SH-SY5Y (cell line): ENCODE data around the gene LENG9.

ENCODE experiments used
- GATA2 ChIP-seq: IDR thresholded peaks from 2 replicates; pipeline ENCODE4 v1.6.1; 2011; ENCODE audit warnings: mild to moderate bottlenecking, low read depth, low read length
- GATA3 ChIP-seq: IDR thresholded peaks from 2 replicates; pipeline ENCODE4 v1.6.1; 2011; ENCODE audit warnings: low read depth, mild to moderate bottlenecking, low read length, moderate library complexity

The LENG9 gene

DNA sequence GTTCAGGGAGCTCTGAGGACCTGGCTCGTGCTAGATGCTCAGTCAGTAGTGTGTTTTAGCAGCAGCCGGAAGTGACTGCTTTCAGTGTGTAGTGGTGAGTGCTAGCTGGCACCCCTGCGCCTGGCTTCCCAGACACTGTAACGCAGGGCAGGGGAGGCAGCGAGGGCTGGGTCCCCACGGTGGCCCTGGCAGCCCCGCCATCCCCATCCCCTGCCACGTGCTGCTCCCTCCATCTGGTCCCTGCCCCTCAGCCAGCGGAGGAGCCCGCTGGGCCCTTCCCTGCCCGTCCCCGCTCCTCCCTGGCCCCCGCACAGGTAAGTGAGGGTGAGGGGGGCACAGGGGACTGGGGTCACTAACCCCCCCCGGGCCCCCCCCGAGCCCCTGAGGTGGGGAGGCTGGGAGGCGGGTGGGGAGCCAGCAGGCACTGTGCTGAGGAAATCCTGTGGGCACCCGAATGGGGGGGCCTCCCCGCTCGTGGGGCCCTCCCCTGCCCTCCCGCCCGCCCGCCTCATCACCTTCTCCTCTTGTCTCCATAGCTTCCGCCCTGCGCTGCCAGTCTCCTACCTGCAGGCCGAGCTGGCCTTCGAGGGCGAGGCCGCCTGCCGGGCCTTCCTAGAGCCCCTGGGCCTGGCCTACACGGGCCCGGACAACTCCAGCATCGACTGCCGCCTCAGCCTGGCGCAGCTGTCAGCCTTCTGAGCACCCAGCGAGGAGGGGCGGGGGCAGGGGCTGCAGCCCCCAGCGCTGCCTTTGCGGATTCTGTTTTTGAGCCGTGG is 3.2 kb downstream of the LENG9 start:
- TF ChIP-seq GATA2 (no peak), GATA3 (no peak)

DNA sequence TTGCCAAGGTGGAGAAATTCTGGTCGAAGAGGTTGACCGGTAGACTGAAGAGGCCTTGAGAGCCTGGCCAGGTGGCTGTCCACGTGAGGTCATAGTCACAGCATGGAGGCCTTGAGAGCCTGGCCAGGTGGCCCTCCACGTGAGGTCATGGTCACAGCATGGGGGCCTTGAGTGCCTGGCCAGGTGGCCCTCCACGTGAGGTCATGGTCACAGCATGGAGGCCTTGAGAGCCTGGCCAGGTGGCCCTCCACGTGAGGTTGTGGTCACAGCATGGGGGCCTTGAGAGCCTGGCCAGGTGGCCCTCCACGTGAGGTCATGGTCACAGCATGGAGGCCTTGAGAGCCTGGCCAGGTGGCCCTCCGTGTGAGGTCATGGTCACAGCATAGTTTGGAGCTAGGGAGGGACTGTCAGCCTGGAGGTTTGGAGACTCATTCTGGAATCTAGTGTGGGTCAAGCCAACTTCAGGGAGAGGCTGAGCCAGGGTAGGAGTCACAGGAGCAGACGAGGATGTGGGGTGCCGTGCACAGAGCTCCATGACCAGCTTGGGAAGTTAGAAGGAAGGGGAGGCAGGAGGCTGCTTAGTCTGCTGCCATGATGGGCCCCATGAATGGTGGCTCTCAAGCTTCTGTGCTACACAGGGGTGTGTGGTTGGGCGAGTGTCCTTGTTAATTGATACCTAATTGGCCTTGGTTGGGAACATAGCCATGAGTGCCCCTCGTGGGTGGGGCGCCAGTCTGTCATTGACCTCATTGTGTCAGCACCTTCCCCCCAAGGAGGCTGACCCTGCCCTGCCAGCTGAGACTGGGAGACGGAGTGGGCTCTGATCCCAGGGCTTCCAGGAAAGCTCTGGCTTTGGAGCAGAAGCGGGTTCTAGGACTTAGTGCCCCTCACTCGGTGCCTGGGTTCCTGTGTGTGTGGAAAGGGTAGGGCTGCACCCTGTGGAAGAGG is 4.0 kb downstream of the LENG9 start:
- TF ChIP-seq GATA3 (no peak), GATA2 (no peak)

DNA sequence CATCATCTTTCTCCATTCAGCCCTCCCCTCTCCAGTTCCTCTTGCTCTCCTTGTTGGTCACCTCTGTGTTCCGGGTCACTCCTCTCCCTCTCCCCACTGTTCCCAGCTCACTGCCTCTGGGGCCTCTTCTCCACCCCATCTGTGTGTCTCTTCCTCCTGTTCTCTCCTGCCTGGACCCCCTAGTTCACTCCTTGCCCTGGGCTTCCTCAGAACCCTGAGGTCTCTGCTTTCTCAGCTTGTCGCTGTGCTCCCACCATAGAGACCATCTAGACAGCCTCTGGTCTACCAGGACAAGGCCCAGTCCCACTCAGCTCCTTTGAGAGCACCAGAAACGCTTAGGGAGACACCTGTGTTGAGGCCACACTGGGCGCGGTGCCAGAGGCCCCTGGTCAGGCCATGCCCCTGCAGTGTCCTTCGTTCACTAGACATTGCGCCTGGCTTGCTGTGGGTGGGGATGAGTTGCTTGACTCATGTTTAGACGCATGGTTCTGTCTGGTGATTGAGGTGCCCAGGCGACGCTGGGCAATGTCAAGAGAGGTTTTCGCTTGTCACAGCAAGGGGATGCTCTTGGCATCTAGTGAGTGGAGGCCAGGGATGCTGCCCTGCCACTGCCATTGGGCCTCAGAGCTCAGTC is 4.8 kb downstream of the LENG9 start:
- no peak for TF ChIP-seq GATA3
- no peak for TF ChIP-seq GATA2

DNA sequence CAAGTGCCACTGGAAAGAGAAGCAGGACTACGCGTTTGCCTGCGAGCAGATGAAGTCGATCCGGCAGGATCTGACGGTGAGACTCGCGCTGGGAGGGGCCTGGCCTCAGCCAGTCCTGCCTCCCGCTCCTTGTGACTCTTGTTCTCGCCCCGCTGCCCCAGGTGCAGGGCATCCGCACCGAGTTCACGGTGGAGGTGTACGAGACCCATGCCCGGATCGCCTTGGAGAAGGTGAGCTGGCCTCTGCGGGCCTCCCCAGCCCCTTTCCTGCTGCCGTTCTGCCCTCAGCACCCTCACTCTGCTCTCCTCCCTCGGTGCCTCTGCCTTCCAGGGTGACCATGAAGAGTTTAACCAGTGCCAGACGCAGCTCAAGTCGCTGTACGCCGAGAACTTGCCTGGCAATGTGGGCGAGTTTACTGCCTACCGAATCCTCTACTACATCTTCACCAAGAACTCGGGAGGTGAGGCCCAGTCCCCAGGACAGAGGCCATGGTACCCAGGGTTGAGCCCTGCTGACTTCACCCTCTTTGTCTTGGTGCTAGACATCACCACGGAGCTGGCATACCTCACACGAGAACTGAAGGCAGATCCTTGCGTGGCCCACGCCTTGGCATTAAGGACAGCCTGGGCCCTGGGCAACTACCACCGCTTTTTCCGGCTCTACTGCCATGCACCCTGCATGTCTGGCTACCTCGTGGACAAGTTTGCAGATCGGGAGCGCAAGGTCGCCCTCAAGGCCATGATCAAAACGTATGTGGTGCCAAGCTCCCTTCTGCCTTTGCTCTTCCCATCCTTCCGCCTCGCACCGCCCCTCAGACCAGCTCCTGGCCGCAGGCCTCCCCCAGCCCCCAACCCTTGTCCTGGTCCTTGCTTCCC is 5.6 kb downstream of the LENG9 start:
- TF ChIP-seq GATA3 = no peak
- no peak for TF ChIP-seq GATA2

DNA sequence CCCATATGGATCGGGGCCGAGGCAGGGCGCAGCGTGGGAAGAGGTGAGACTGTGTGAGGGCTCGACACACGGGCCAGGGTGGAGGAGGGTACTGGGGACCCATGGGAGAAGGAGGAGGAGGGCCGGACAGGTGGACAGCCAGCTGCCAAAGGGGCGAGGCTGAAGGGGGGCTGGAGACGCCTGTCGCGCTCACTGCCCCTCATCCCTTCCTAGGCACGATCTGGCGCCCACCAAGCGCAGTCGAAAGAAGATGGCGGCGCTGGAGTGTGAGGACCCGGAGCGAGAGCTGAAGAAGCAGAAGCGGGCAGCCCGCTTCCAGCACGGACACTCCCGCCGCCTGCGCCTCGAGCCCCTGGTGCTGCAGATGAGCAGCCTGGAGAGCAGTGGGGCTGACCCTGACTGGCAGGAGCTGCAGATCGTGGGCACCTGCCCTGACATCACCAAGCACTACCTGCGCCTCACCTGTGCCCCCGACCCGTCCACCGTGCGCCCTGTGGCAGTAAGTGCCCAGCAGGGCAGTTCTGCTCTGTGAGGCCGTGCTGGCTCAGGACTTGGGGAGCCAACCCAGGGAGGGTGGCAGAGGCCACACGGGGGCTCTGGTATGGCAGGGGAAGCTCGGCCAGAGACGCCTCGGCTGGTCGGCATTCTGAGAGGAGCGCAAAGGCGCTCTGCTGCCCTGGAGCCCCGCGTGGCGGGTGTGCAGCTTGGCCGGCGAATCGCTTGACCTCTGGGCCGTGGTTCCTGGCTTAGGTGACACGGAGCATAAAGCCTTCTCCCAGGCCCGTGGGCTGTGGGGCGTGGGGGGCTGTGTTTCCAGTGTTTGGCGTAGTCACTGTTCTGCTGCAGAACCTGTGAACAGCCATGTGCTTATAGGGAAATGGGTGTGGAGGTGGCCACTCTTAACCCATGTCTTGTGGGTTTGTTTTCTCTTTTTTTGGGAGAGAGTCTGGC is 6.9 kb downstream of the LENG9 start:
- TF ChIP-seq GATA3 (no peak), GATA2 (no peak)

DNA sequence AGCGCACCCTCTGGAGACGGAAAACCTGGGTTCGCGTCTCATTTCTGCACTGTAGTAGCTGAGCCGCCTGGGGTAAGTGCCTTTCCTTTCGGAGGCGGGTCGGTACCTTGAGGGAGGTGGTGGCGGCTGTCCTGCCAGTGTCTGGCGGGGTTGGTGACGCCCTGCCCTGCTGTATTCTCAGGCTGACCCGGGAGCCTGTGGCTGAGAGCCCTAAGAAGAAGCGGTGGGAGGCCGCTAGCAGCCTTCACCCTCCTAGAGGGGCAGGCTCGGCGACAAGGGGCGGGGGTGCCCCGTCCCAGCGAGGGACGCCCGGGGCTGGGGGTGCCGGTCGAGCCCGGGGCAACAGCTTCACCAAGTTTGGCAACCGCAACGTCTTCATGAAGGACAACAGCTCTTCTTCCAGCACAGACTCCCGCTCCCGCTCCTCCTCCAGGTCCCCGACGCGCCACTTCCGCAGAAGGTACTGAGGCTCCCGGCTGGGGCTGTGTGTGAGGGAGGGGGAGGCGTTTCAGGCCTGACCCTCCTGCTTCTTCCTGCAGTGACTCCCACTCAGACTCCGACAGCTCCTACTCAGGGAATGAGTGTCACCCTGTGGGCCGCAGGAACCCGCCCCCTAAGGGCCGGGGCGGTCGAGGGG is 7.7 kb downstream of the LENG9 start:
- TF ChIP-seq GATA3 = no peak
- no peak for TF ChIP-seq GATA2

DNA sequence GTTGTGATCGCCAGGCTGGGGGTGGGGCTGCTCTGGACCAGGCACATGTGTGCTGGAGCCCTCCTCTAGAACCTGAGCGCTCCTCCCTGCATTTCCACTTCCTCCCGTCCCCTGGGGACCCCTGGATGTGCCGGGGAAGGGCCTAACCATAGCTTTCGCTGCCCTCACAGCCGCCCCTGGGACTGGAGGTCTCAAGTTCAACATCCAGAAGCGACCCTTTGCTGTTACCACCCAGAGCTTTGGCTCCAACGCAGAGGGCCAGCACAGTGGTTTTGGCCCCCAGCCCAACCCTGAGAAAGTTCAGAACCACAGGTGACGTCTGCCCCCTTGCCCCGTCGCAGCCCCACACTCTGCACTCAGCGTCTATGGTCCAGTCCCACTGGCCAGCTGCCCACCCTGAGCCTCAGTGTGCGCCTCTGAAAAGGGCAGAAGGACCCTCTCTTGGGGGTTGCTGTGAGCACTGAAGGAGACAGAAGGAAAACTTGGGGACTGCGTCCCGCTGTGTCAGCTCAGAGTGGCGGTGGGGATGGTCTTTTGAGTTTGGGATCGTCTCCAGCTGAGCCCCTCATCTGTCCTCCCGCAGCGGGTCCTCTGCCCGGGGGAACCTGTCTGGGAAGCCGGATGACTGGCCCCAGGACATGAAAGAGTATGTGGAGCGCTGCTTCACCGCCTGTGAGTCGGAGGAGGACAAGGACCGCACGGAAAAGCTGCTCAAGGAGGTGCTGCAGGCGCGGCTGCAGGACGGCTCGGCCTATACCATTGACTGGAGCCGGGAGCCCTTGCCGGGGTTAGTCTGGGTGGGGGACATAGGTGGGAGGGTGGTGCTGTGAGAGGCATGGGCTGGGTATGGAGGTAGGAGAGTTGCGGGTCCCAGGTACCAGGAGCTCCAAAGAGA is 8.6 kb downstream of the LENG9 start:
- TF ChIP-seq GATA2 (no peak), GATA3 (no peak)

DNA sequence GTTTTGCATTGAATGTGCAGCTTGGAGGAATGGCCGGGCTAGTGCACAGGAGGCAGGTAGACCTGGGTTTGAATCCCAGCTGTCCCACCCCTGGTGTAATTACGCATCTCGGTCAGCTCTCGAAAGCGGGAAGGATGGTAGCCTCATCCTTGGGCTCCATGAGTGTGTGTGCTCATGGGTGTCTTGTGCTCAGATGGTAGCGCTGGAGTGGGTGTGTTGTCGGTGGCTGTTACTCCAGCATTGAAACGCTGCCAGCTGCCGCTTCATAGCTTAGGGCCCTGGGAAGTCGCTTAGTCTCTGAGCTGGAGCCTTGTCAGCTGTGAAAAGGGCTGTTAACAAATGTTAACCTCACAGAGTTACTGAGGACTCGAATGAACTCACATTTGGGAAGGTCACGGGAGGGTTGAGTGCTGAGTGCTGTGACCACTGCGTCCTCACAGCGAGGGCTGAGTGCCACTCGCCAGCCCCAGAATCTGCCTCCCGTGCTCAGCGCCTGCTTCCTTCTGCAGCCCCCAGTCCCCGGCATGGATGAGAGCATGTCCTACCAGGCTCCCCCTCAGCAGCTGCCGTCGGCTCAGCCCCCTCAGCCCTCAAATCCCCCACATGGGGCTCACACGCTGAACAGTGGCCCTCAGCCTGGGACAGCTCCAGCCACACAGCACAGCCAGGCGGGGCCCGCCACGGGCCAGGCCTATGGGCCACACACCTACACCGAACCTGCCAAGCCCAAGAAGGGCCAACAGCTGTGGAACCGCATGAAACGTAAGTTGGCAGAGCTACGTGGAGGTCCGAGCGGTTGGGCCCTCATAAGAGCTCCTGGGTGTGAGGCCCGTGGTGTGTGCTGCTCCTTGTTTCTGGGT is 9.4 kb downstream of the LENG9 start:
- TF ChIP-seq GATA3 (no peak), GATA2 (no peak)

DNA sequence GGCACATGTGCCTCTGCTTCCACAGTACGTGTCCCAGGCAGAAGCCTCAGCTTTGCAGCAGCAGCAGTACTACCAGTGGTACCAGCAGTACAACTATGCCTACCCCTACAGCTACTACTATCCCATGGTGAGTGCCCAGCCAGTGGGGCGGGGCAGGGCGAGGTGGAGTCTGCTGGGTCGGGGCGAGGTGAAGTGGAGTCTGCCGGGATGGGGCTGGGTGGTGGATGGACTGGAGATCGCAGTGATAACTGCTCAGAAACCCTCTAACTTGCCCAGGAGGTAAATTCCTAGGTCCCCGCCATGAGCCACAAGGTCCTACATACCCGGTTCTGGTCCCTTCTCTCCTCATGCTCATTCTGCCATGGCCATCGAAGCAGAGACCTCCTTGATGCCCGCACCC is 11.0 kb downstream of the LENG9 start:
- TF ChIP-seq GATA3 = no peak
- TF ChIP-seq GATA2 = no peak

DNA sequence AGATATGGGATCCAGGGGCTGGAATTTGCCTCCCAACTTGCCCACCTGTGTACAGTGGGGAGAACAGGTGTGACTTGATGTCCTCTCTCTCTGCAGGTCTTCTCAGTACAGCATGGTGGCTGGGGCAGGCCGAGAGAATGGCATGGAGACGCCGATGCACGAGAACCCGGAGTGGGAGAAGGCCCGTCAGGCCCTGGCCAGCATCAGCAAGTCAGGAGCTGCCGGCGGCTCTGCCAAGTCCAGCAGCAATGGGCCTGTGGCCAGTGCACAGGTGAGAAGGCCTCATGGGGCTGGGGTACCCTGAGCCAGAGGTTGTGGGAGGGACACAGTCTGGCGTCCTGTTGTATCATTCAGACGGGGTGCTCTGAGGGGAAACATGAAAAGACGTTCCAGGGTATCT is 11.6 kb downstream of the LENG9 start:
- TF ChIP-seq GATA2 = no peak
- no peak for TF ChIP-seq GATA3

DNA sequence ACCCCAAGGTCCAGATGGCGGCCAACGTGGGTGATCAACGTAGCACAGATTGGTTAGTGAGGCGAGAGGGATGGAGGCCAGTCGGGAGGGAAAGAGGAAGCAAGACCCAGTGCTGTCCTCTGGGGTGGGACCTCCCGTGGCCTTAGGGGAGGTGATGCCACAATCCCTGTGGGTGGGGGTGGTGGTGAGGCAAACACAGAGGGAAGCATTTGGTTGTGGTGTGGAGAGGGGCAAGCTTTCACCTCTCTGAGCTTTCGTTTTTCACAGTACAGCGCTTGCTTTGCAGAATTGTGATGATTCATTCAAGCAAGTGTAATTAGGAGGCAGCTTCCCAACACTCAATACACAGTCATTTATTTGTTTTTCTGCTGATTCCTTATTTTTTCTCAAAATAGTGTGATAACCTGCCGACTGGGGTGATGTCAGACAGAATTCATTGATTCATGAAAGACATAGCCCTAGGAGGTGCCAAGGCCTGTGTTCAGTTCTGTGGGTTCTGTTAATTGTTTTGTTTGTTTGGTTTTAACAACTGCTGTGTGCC is 12.2 kb downstream of the LENG9 start:
- TF ChIP-seq GATA2 = no peak
- no peak for TF ChIP-seq GATA3
